GM18511 (cell line): Measurements from ENCODE around the gene EEF1AKMT4.
A peak's percentile ranks its signal among the peaks of the same experiment; 100 is the strongest.
"Not testable (repeated sequence)": the region's sequence is repeated elsewhere in the genome, so short reads cannot be mapped to it uniquely, and the experiment has no call there.

Source experiments
- ATAC-seq: cut with Tn5 transposase; IDR thresholded peaks from one replicate; pipeline ENCODE4 v1.9.1; 2021; ENCODE audit warnings: mild to moderate bottlenecking, moderate library complexity; ENCODE audit not compliant: unreplicated experiment

EEF1AKMT4 gene

GRCh38 chr3:184259878-184260723 is 10.6 kb downstream of the EEF1AKMT4 start:
- ATAC-seq = no peak

GRCh38 chr3:184260724-184261269 is 11.3 kb downstream of the EEF1AKMT4 start:
- no peak for ATAC-seq

- ATAC-seq = peak; percentile 58
Observed at GRCh38 chr3:184261270-184261853, 11.9 kb downstream of the EEF1AKMT4 start, which contains the start of gene CAMK2N2. CAMK2N2 (minus strand) TSS chr3:184261553; CDS start chr3:184261285, 268 bp downstream.

- ATAC-seq = peak; percentile 11
Observed at GRCh38 chr3:184261854-184262763, 12.6 kb downstream of the EEF1AKMT4 start.

GRCh38 chr3:184262764-184263179 is 13.3 kb downstream of the EEF1AKMT4 start:
- ATAC-seq = no peak

GRCh38 chr3:184267249-184267648 is 17.8 kb downstream of the EEF1AKMT4 start:
- ATAC-seq = not testable (repeated sequence)

- no peak for ATAC-seq
Observed at GRCh38 chr3:184272269-184272668, 22.8 kb downstream of the EEF1AKMT4 start.

GRCh38 chr3:184275381-184275701 is 25.9 kb downstream of the EEF1AKMT4 start:
- ATAC-seq = no peak

- no peak for ATAC-seq
Observed at GRCh38 chr3:184275961-184276910, 26.8 kb downstream of the EEF1AKMT4 start, which contains the start of gene ECE2. ECE2 (plus strand) TSS chr3:184276022; CDS start chr3:184276154, 132 bp downstream.

GRCh38 chr3:184277366-184277765 is 27.9 kb downstream of the EEF1AKMT4 start:
- ATAC-seq = no peak

- no peak for ATAC-seq
Observed at GRCh38 chr3:184282941-184283340, 33.5 kb downstream of the EEF1AKMT4 start.

- no peak for ATAC-seq
Observed at GRCh38 chr3:184283681-184284080, 34.2 kb downstream of the EEF1AKMT4 start.

- no peak for ATAC-seq
Observed at GRCh38 chr3:184284696-184285095, 35.2 kb downstream of the EEF1AKMT4 start.

GRCh38 chr3:184289426-184289938 is 40.0 kb downstream of the EEF1AKMT4 start:
- ATAC-seq = no peak

GRCh38 chr3:184290331-184290730 is 40.9 kb downstream of the EEF1AKMT4 start:
- ATAC-seq = no peak

- no peak for ATAC-seq
Observed at GRCh38 chr3:184291044-184291737, 41.7 kb downstream of the EEF1AKMT4 start.

GRCh38 chr3:184291738-184292445 is 42.4 kb downstream of the EEF1AKMT4 start:
- no peak for ATAC-seq

- no peak for ATAC-seq
Observed at GRCh38 chr3:184295771-184296170, 46.3 kb downstream of the EEF1AKMT4 start.
